Skeletal muscle tissue (tissue), 4 donors: ENCODE data around the gene SERP2. TPM values are rescaled to one million over a fixed set of nuclear protein-coding genes. Genes with fewer than 3 reads are reported as not detected.

ENCODE experiments used
- H3K27ac ChIP-seq: one replicate; pipeline ENCODE4 v1.7.0; 2013; ENCODE audit warnings: mild to moderate bottlenecking, low read depth, low read length, inconsistent platforms
- H3K27me3 ChIP-seq, 3 donors: one replicate each; pipeline ENCODE4 v1.7.0; 2013; ENCODE audit warnings: low read length in 3 of 3; ENCODE audit not compliant: control insufficient read depth in 3 of 3, insufficient read depth in 3 of 3
- H3K36me3 ChIP-seq, 3 donors: one replicate each; pipeline ENCODE4 v1.7.0; 2013; ENCODE audit warnings: low read length in 3 of 3; ENCODE audit not compliant: control insufficient read depth in 3 of 3, insufficient read depth in 3 of 3
- H3K4me1 ChIP-seq, 3 donors: one replicate each; pipeline ENCODE4 v1.7.0; 2013; ENCODE audit warnings: low read length in 3 of 3, mild to moderate bottlenecking in 3 of 3; ENCODE audit not compliant: control insufficient read depth in 3 of 3, insufficient read depth in 3 of 3
- H3K4me3 ChIP-seq, 3 donors: one replicate each; pipeline ENCODE4 v1.7.0; 2013; ENCODE audit warnings: low read length in 3 of 3
- H3K9ac ChIP-seq, 3 donors: one replicate each; pipeline ENCODE4 v1.7.0; 2013; ENCODE audit warnings: low read length in 3 of 3, mild to moderate bottlenecking in 3 of 3, moderate library complexity in 2 of 3, low read depth in 1 of 3
- H3K9me3 ChIP-seq, 3 donors: one replicate each; pipeline ENCODE4 v1.7.0; 2013; ENCODE audit warnings: low read length in 3 of 3; ENCODE audit not compliant: control insufficient read depth in 3 of 3
- total RNA-seq: library from RNA; depleted of rRNA; stranded (reverse); fragments of >200 nt; gene quantifications from one replicate; pipeline ENCODE4 v1.2.3, GENCODE V29; 2014
- donor health status: Osteomylitis.

SERP2 gene
- total RNA-seq, 1 donor from 2014 or later, result 5.7 TPM

GRCh38 chr13:44435919-44436510 is 62.4 kb downstream of the SERP2 start:
- peaks cover 14 to 40% (median 40%) of the 10 kb centered on the region in 3 donors for H3K4me1 ChIP-seq

GRCh38 chr13:44436589-44437337 is 63.1 kb downstream of the SERP2 start:
- Histone ChIP-seq H3K27ac (peak overlapping the region; percentile 93), H3K36me3 (peaks cover 8 to 18% (median 16%) of the 10 kb centered on the region in 3 donors), H3K9ac (peak overlapping the region; percentile 83 to 95 (median 89)), H3K4me3 (peak overlapping the region; percentile 78 to 99 (median 83)), H3K9me3 (no peaks in the 10 kb centered on the region), H3K27me3 (no peaks in the 10 kb centered on the region), H3K4me1 (peaks cover 15 to 41% (median 40%) of the 10 kb centered on the region in 3 donors)

More at GRCh38 chr13:44435919-44436510, 62.4 kb downstream of the SERP2 start:
- Histone ChIP-seq H3K9me3 (no peaks in the 10 kb centered on the region), H3K27me3 (no peaks in the 10 kb centered on the region), H3K4me3 (peak overlapping the region; percentile 78 to 99 (median 83)), H3K36me3 (peaks cover 8 to 18% (median 16%) of the 10 kb centered on the region in 3 donors), H3K27ac (peak overlapping the region; percentile 93), H3K9ac (peak overlapping the region; percentile 83 to 95 (median 89))

- H3K27me3 ChIP-seq, result no peaks in the 10 kb centered on the region
- peak overlapping the region; percentile 0 to 78 (median 75) for H3K9ac ChIP-seq
- H3K27ac ChIP-seq, result peak overlapping the region; percentile 79
- peaks cover 8 to 18% (median 16%) of the 10 kb centered on the region in 3 donors for H3K36me3 ChIP-seq
- no peaks in the 10 kb centered on the region for H3K9me3 ChIP-seq
- H3K4me1 ChIP-seq, result peaks cover 15 to 39% (median 38%) of the 10 kb centered on the region in 3 donors
- H3K4me3 ChIP-seq, result peak overlapping the region; percentile 66 to 78 (median 69)
These were observed 64.0 kb downstream of the SERP2 start for GRCh38 chr13:44437356-44438233.

GRCh38 chr13:44438234-44438579 is 64.6 kb downstream of the SERP2 start:
- Histone ChIP-seq H3K9ac (no peak overlapping the region), H3K4me1 (peaks cover 15 to 32% (median 32%) of the 10 kb centered on the region in 3 donors), H3K27me3 (no peaks in the 10 kb centered on the region), H3K36me3 (peaks cover 7 to 15% (median 14%) of the 10 kb centered on the region in 3 donors), H3K27ac (no peak overlapping the region), H3K4me3 (no peak overlapping the region), H3K9me3 (no peaks in the 10 kb centered on the region)

- no peaks in the 10 kb centered on the region for H3K27me3 ChIP-seq
- H3K9ac ChIP-seq, result peak overlapping the region in 1 of 3 donors; percentile 8
- H3K9me3 ChIP-seq, result no peaks in the 10 kb centered on the region
- peak overlapping the region; percentile 32 for H3K27ac ChIP-seq
- peaks cover 0 to 2% (median under 1%) of the 10 kb centered on the region in 3 donors for H3K36me3 ChIP-seq
- H3K4me1 ChIP-seq, result peaks cover 8 to 19% (median 19%) of the 10 kb centered on the region in 3 donors
- H3K4me3 ChIP-seq, result no peak overlapping the region
These were observed 65.9 kb downstream of the SERP2 start for GRCh38 chr13:44439452-44440024.

GRCh38 chr13:44440046-44440608 is 66.5 kb downstream of the SERP2 start:
- H3K9ac ChIP-seq, result no peak overlapping the region
- no peaks in the 10 kb centered on the region for H3K9me3 ChIP-seq
- H3K27me3 ChIP-seq, result no peaks in the 10 kb centered on the region
- H3K4me1 ChIP-seq, result peaks cover 6 to 18% (median 15%) of the 10 kb centered on the region in 3 donors
- H3K4me3 ChIP-seq, result no peak overlapping the region
- no peaks in the 10 kb centered on the region for H3K36me3 ChIP-seq
- H3K27ac ChIP-seq, result peak overlapping the region; percentile 32

Other genes starting within 250 kb of the SERP2 start
- 69.4 TPM for gene TSC22D1, start 202.5 kb downstream of the SERP2 start, total RNA-seq